Epidermal melanocyte (primary cell): Measurements from ENCODE around the gene GRHL1.
"Not testable (repeated sequence)": the region's sequence is repeated elsewhere in the genome, so short reads cannot be mapped to it uniquely, and the experiment has no call there.

Experiments used
- DNase-seq: peaks from one replicate; pipeline ENCODE4 v3.0.0; 2011; ENCODE audit warnings: low spot score; ENCODE audit not compliant: insufficient read length

GRHL1 gene

GRCh38 chr2:10009271-10009810 is 57.8 kb downstream of the GRHL1 start:
- no peak for DNase-seq

- no peak for DNase-seq
These were observed 58.6 kb downstream of the GRHL1 start for GRCh38 chr2:10009811-10010781.

GRCh38 chr2:10010861-10011605 is 59.5 kb downstream of the GRHL1 start:
- DNase-seq: not testable (repeated sequence)

GRCh38 chr2:10011606-10012325 is 60.3 kb downstream of the GRHL1 start:
- DNase-seq: not testable (repeated sequence)

- not testable (repeated sequence) for DNase-seq
These were observed 61.0 kb downstream of the GRHL1 start for GRCh38 chr2:10012366-10012962.

- no peak for DNase-seq
These were observed 61.5 kb downstream of the GRHL1 start for GRCh38 chr2:10012963-10013461.

- DNase-seq: not testable (repeated sequence)
These were observed 62.3 kb downstream of the GRHL1 start for GRCh38 chr2:10013651-10014417.

- no peak for DNase-seq
These were observed 63.1 kb downstream of the GRHL1 start for GRCh38 chr2:10014418-10015190.

GRCh38 chr2:10015376-10015989 is 64.0 kb downstream of the GRHL1 start:
- DNase-seq: not testable (repeated sequence)

- DNase-seq: no peak
These were observed 64.7 kb downstream of the GRHL1 start for GRCh38 chr2:10016001-10016801.

GRCh38 chr2:10016802-10017258 is 65.3 kb downstream of the GRHL1 start:
- DNase-seq: no peak

- no peak for DNase-seq
These were observed 65.9 kb downstream of the GRHL1 start for GRCh38 chr2:10017313-10017941.

GRCh38 chr2:10019174-10019573 is 67.7 kb downstream of the GRHL1 start:
- no peak for DNase-seq

- no peak for DNase-seq
These were observed 68.3 kb downstream of the GRHL1 start for GRCh38 chr2:10019602-10020400.

- DNase-seq: no peak
These were observed 70.5 kb downstream of the GRHL1 start for GRCh38 chr2:10022041-10022421.

- no peak for DNase-seq
These were observed 71.0 kb downstream of the GRHL1 start for GRCh38 chr2:10022445-10022844.
